DMS53 (cell line): ENCODE measurements around the gene ASPA.
"Not testable (repeated sequence)": the region's sequence is repeated elsewhere in the genome, so short reads cannot be mapped to it uniquely, and the experiment has no call there.

Experiments used
- DNase-seq: peaks from one replicate; lab custom pipeline; 2025; lab: John Stamatoyannopoulos, UW

Gene ASPA

DNA sequence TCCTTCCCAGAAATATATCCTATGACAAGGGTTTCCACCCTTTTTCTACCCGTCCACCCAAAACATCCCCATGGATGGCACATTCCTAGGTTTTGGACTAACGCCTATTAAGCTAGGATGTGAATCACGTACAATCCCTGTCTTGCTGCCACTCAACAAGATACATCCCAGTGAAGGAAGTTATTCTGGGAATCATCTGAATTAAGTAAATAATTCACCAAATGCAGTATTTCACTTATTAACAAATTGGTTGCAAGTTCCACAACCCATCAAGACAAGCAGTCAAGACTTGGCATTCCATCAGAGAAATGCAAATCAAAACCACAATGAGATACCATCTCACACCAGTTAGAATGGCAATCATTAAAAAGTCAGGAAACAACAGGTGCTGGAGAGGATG is 32.1 kb downstream of the ASPA start:
- DNase-seq: no peak

DNA sequence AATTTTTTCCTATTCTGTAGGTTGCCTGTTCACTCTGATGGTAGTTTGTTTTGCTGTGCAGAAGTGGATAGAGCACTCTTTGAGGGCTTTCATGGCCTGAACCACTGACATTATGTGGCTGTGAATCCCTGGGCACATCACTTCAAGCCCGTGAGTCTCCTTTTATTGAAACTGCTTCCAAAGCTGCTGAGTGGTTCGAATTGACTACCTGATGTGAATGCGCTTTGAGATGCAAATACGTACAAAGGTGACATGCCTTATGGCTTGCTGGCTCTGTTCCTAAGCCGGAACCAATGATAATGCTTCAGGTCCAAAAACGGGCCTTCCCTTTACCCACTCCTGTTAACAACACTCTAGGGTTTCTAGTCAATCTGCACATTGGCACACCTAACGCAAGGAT is 34.3 kb downstream of the ASPA start:
- DNase-seq: no peak

DNA sequence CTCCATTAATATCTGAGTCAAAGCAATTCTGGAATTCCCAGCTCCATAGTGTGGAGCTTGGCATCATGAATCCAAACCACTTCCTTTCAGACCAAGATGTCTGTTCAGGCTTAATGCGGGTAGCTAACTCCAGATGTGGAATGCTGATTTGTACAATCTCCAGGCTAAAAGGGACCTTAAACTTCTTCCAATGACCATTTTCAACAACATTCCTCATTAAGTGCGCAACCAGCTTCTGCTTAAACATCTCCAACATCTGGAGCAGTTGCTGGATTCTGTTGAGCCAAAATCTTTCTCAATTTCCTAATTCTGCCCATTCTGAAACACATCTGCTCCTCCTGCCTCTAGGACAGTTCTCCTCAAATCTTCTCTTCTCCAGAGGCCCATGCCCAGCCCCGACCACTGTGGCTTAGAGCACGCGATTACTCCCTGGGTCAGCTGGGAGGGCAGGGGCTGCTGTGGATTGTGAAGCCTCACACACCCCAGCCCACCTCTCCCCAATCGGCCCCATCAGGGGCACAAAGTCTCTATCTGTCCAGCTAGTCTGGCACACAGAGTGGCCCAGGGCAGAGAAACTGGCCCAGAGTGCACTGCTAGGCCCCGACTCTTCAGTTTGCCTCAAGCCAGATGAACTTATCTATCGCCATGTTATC is 36.2 kb downstream of the ASPA start:
- no peak for DNase-seq

DNA sequence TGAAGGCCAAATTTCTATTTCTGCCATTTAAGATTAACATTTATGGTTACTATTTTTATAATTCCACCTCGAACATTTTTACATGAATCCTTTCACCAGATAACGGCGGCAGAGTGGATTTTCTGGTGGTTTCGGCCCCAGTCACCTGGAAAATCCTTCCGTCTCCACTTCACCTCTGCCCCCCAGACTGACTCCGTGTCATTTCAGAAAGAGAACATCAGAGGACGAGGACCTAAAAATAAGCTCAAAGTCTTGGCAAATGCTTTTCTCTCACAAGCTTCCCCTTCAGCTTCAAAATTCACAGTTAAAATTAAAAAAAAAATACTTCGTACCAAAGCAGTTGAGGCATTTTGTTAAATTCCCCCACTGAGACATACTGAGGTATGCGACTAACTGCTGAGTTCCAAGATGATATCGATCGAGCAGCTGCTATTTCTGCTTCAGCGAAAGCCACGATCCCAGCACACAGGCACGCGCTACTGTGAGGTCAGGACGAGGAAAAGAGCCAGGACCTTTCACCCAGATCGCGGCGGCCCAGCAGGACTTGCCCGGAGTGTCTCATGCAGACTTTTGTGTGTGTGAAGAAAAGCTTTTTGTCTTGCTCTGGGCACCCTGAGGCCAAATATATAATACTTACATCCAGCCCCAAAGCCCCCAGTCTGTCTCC is 36.8 kb downstream of the ASPA start:
- DNase-seq: no peak

- no peak for DNase-seq
Measured at GRCh38 chr17:3513305-3514035, 37.7 kb downstream of the ASPA start.

GRCh38 chr17:3514167-3514566 is 38.4 kb downstream of the ASPA start:
- DNase-seq: not testable (repeated sequence)

DNA sequence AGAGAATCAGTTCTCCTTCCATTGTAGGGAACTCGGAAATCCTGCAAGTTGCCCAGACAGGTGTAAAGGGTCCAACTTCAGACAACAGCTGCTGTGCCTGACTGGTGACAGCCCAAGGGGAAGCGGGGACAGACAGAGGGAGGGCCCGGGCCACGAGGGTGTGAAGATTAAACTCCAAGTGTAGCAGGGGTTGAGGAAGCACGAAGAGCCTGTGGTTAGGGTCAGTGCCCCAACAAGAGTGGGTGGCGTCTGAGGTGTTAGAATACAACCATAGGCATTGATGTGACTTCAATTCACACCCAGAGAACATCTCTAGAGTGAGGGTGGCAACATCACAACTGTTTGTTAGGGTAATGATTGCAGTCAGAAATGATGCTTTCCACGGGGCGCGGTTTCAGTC is 39.1 kb downstream of the ASPA start:
- DNase-seq: no peak

DNA sequence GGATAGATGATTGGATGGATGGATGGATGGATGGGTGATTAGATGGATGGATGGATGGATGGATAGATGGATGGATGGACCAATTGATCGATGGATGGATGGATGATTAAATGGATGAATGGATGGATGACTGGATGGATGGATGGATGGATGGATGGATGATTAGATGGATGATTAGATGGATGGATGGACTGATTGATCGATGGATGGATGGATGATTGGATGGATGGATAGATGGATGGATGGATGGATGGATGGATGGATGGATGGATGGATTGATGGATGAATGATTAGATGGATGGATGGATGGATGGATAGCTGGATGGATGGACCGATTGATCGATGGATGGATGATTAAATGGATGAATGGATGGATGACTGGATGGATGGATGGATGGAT is 43.7 kb downstream of the ASPA start:
- not testable (repeated sequence) for DNase-seq

DNA sequence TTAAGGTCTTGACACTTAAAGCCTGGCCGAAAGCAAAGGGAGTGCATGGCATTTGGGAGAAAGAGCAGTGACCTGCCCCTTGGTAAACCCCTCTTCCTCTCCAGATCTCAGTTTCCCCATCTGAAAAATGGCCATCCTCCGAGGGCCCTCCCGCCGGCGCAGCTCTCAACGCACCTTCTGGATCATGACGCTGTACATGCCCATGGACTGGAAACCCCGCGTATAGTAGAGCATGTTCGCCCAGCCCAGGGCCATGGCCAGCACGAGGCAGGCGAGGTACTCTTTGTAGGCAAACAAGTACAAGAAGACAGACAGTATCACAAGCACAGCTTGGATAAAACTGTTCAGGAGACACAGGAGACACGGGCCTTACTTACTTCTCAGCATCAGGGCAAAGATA is 48.2 kb downstream of the ASPA start:
- no peak for DNase-seq

DNA sequence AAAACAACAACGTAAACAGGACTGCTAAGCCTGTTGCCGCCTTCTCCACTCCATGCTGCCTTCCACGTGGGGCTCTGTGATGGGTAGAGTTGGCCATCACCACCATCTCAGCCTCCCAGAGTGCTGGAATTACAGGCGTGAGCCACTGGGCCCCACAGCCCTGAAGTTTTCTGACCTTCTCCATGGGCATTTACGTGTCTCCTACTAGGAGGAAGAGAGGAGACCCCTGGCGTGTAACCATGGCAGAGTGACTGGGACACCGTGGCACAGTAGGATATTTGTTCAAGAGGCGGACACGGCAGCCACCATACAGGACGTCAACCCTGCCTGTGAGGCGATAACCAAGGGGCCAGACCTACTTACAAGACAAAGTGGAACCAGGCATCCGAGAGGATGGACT is 50.7 kb downstream of the ASPA start:
- DNase-seq: no peak

DNA sequence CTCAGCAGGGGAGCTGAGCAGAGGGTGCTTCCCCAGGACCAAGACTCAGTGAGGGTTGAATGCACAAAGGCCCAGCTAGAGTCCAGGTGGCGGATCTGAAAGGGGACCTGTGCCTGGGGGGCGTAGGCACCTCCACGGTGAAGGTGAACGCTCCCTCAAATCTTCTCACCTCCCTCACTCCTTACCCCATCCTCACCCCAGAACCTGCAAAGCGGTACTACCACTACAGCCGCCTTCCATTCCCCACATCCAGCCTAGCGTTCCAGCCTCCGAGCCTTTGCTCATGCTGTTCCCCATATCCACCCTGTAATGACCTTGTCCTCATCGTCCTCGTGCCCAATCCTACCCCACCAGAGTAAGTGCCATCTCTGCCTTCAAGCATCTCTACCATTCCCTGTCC is 51.2 kb downstream of the ASPA start:
- no peak for DNase-seq

GRCh38 chr17:3527468-3527867 is 51.7 kb downstream of the ASPA start:
- no peak for DNase-seq

DNA sequence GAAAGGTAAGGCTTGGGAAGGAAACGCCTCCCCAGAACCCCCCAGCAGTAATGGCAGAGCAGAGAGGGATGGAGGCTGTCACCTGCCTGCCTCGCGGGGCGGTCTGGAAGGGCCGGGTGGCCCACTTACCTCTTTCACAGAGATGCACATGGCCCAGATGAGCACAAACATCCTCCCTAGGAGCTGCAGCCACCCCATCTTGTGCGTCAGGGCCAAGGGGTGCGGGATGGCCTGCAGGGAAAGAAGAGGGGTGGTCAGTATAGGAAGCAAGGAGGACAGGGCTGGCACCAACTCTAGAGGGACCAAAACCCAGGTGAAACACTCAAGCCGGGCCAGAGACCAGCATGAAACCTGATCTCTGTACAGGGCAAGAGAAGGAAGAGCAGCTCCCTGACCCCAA is 52.1 kb downstream of the ASPA start:
- DNase-seq: no peak

DNA sequence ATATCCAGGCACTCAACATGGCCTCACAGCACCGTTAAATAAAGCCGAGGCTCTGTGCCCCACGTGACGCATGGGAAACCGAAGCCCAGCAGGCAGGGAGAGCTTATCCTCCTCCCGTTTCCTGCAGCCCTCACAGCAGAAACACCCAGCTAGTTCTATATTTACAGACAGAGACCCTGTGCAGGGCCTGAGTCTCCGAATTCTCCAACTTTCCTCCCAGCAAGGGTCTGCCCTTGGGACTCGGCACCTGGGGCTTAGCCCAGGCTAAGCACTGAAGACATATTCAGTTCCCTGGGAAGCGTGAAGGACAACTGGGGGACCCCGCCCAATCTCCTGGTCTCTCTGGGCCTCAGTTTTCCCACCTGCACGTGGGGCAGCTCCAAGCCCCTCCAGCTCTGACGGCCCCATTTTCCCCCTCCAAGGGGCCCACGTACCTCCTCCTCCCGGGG is 52.6 kb downstream of the ASPA start:
- no peak for DNase-seq

DNA sequence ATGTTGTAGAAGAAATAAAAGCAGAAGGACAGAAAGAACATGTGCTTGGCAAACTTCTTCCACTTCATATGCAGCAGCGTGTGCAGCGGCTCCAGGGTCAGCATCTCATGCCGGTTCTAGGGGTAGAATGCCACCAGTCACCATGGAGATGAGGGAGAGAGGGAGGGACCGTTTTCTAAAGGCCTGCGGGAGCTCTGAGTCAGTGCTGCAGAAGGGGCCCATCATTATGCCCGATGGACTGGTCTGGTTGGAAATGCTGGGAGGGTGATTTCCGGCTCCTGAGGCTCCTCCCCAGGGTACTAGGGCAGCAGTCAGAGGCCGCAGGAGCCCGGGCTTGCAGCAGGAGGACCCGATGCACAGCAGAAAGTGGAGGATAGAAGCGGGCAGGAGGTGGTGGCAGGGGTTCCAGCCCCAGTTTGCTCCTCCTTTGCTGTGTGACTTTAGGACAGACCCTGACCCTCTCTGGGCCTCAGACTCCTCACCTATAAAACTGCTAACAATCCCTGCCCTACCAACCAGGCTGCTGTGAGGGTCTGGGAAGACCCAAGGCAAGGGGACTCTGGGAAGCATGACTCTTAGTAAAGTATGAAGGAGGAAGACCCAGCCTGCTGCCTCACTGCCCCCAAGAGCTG is 53.2 kb downstream of the ASPA start:
- DNase-seq: peak; percentile 25

DNA sequence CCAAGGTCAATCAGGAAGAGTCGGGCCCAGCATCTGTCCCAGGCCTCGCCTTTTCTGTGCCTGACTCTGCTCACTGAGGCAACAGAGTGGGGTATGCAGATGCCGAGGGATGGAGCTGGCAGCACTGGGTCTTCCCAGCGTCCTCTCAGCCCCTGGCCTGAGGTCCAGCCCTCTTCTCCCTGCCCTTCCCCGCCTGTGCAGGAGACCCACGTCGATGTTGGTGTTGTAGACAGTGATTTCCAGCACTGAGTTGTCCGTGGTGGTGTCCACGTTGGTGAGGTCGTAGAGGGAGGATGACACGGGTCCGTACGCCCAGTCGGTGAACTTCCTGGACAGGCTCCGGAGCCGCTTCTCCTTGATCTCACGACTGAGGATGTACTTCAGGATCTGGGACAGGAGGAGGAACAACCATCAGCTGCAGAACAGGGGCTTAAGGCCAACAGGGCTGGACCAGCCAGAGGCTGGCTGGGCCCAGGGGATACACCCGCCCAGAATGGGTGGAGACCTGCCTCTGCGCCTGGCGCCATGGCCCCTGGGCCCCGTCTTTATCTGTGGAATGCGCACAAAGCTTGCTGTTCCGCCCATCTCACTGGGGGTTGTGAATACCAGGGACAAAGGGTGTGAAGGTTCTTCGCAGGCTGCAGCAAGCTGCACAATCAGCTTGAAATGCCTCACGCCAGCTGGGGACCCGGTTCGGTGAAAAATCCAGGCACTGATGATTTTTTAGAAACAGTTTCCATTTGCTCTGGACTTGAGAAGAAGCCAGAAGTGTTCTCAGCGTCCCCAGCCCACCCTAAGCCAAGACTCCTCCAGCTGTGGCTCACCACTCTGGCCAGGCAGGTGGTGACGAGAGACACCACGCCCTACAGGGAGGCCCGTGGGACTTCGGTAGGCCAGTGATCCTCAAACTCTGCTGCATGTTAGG is 54.3 kb downstream of the ASPA start:
- no peak for DNase-seq

GRCh38 chr17:3531266-3532101 is 55.7 kb downstream of the ASPA start:
- no peak for DNase-seq

GRCh38 chr17:3532106-3532858 is 56.5 kb downstream of the ASPA start:
- DNase-seq: no peak

DNA sequence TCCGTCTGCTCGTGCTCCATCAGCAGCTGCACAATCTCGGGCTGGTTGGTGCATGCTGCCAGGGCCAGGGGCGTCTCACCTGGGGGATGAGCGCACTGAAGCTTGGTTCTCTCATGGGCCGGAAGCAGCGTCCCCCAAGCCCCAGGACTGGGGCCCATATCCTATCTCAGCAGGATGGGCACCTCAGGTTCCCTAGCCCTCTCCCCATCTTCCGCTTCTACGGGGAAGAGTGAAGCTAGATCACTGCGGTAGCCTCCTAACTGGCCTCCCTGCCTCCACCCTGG is 57.0 kb downstream of the ASPA start:
- no peak for DNase-seq

DNA sequence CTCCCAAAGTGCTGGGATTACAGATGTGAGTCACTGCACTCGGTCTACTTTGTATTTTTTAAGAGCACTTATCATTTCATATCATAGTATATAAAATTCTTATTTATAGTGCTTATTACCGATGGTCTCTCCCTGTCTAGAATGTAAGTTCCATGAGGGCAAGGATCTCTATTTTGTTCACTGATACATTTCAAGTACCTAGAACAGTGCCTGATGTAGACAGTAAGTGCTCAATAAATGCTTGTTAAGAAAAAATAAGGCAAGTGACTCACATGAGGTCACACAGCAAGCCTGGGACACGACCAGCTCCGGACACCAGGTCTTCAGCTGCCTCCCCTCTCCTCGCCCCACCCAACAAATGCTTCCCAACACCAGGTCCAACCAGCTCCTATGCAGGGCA is 58.0 kb downstream of the ASPA start:
- no peak for DNase-seq
